Spleen (tissue), 11 donors: ENCODE results near the gene SLC12A3. TPM values are rescaled to one million over a fixed set of nuclear protein-coding genes. Genes with fewer than 3 reads are reported as not detected.

Source experiments
- DNase-seq: peaks from one replicate; pipeline ENCODE4 v3.0.0-alpha.2; 2020
- H3K27ac ChIP-seq, 8 donors: fragments of 200-600 bp; sonication (generic) in 7 of 8; 1 replicate in 4 of 8; 2 replicates in 4 of 8; pipeline versions ENCODE4 v1.5.0 to v1.8.0; 2016 to 2021; ENCODE audit warnings: inconsistent platforms in 4 of 8, mild to moderate bottlenecking in 4 of 8, moderate library complexity in 1 of 8
- H3K27me3 ChIP-seq, 7 donors: fragments of 200-600 bp; sonication (generic) in 6 of 7; replicated peaks in 1 of 7; 1 replicate in 4 of 7; 2 replicates in 3 of 7; pipeline versions ENCODE4 v1.5.0 to v1.8.0; 2016 to 2021; ENCODE audit warnings: inconsistent platforms in 3 of 7, mild to moderate bottlenecking in 1 of 7
- H3K36me3 ChIP-seq, 6 donors: fragments of 200-600 bp; sonication (generic) in 5 of 6; 1 replicate in 4 of 6; 2 replicates in 2 of 6; pipeline versions ENCODE4 v1.5.0 to v1.8.0; 2016 to 2021; ENCODE audit warnings: inconsistent platforms in 2 of 6
- H3K4me1 ChIP-seq, 6 donors: fragments of 200-600 bp; sonication (generic) in 5 of 6; 1 replicate in 3 of 6; 2 replicates in 3 of 6; pipeline versions ENCODE4 v1.5.0 to v1.8.0; 2016 to 2021; ENCODE audit warnings: inconsistent platforms in 3 of 6
- H3K4me3 ChIP-seq, 8 donors: fragments of 200-600 bp; sonication (generic) in 7 of 8; 1 replicate in 4 of 8; 2 replicates in 4 of 8; pipeline versions ENCODE4 v1.5.0 to v1.8.0; 2016 to 2021; ENCODE audit warnings: inconsistent platforms in 4 of 8, mild to moderate bottlenecking in 4 of 8, moderate library complexity in 2 of 8
- H3K9me3 ChIP-seq, 8 donors: fragments of 200-600 bp; sonication (generic) in 7 of 8; 1 replicate in 4 of 8; 2 replicates in 4 of 8; pipeline versions ENCODE4 v1.5.0 to v1.8.0; 2016 to 2021; ENCODE audit warnings: inconsistent platforms in 4 of 8
- CTCF ChIP-seq, 11 experiments: fragments of 200-600 bp in 7 of 11; fragments of 450-650 bp in 4 of 11; sonication (generic) in 4 of 11; IDR thresholded peaks in 8 of 11; conservative IDR thresholded peaks in 3 of 11; 1 replicate in 7 of 11; 2 replicates in 4 of 11; pipeline versions ENCODE4 v1.4.0 to v1.8.0; 2016 to 2021; ENCODE audit warnings: antibody characterized with exemption in 11 of 11, inconsistent platforms in 4 of 11, mild to moderate bottlenecking in 1 of 11
- POLR2A ChIP-seq, 3 donors: fragments of 450-650 bp; IDR thresholded peaks; one replicate each; pipeline ENCODE4 v1.5.1; 2017; ENCODE audit warnings: antibody characterized with exemption in 3 of 3, mild to moderate bottlenecking in 1 of 3
- POLR2AphosphoS5 ChIP-seq, 3 donors: sonication (generic); formaldehyde crosslinking; IDR thresholded peaks; one replicate each; pipeline ENCODE4 v1.5.1; 2017; ENCODE audit warnings: antibody characterized with exemption in 3 of 3
- WGBS, 5 donors: extraction: QIAGEN DNeasy Blood & Tissue Kit in 3 of 5; methylation state at CpG; one replicate each; pipeline versions ENCODE4 v1.1.5 to v1.1.7; 2013 to 2018; 5-methylcytosine and 5-hydroxymethylcytosine counted together
- intact Hi-C: fragments of 100-400 bp; cut with DNase I; formaldehyde crosslinking; loops from one replicate; pipeline ENCODE4 v1.15.0; 2023; ENCODE audit warnings: low total_unique reads
- polyA plus RNA-seq, 3 donors: library from polyadenylated mRNA; stranded (reverse); fragments of 200-250 nt; gene quantifications; one replicate each; pipeline ENCODE4 v1.2.1, GENCODE V29; 2013
- total RNA-seq, 7 donors: library from RNA; depleted of rRNA in 3 of 7; stranded (reverse); fragments of >200 nt in 3 of 7; fragmentation: NEBNext Ultra II Directional in 4 of 7; extraction: Animal tissue kit (Norgen Biotek cat#: 25700) in 4 of 7; gene quantifications; one replicate each; pipeline versions ENCODE4 v1.1.0 to v1.2.1, GENCODE V29; 2016 to 2021
- donor health status: healthy with polysubstance abuse.
- donor health status: DM: no; HTN: no; CAD: no; lungs with moderate emphysema.
- donor health status: DM: no; HTN: no; CAD: no.
- donor health status: Bipolar disorder and iron deficiency.
- donor health status: healthy.
- donor health status: DM: no; HTN: no; CAD: no.
- donor health status: DM: yes; HTN: yes; CAD: no.

Gene SLC12A3
- total and polyA plus RNA-seq, 10 donors, result 0.42 to 2.6 (median 1.1) TPM

GRCh38 chr16:56870276-56870888 is 5.4 kb downstream of the SLC12A3 start:
- intact Hi-C loops, result loop anchor here (5.0 kb wide), 1 partner anchor 62 kb away; the partner anchor contains the start of gene HERPUD1
- Histone ChIP-seq H3K36me3 (no peaks in the 10 kb centered on the region), H3K4me3 (peak overlapping the region in 1 of 8 donors; percentile 39), H3K27me3 (no peaks in the 10 kb centered on the region), H3K27ac (peak overlapping the region in 3 of 8 donors; percentile 26 to 64 (median 51)), H3K4me1 (peaks cover 6 to 57% (median 27%) of the 10 kb centered on the region in 6 donors), H3K9me3 (no peaks in the 10 kb centered on the region)
- no peak for TF ChIP-seq POLR2A (IDR thresholded peaks at IDR 0.05)
- TF ChIP-seq POLR2AphosphoS5 (IDR thresholded peaks at IDR 0.05), result no peak
- TF ChIP-seq CTCF (IDR thresholded peaks at IDR 0.05 in 8 of 11, conservative IDR thresholded peaks at IDR 0.05 in 3 of 11), result no peak
- DNase-seq, result no peak
- WGBS, 5 donors, result 89 to 95% (median 93%) methylated on average over 13 to 14 of the region's 14 CpGs

- H3K36me3 ChIP-seq, result no peaks in the 10 kb centered on the region
- H3K4me1 ChIP-seq, result peaks cover 6 to 58% (median 27%) of the 10 kb centered on the region in 6 donors
- intact Hi-C loops, result loop anchor here (5.0 kb wide), 1 partner anchor 61 kb away; the partner anchor contains the start of gene HERPUD1
- peak overlapping the region in 4 of 8 donors; percentile 13 to 53 (median 32) for H3K27ac ChIP-seq
- TF ChIP-seq POLR2AphosphoS5 (IDR thresholded peaks at IDR 0.05), result peak in 2 of 3 donors; percentile 31 to 35
- no peak for TF ChIP-seq CTCF (IDR thresholded peaks at IDR 0.05 in 8 of 11, conservative IDR thresholded peaks at IDR 0.05 in 3 of 11)
- H3K27me3 ChIP-seq, result no peaks in the 10 kb centered on the region
- no peak for DNase-seq
- 60 to 71% (median 62%) methylated on average over 7 of the region's 7 CpGs for WGBS, 5 donors
- H3K4me3 ChIP-seq, result no peak overlapping the region
- no peaks in the 10 kb centered on the region for H3K9me3 ChIP-seq
These were observed 6.2 kb downstream of the SLC12A3 start for GRCh38 chr16:56871172-56871593.

- WGBS, 5 donors, result 73 to 89% (median 77%) methylated on average over 10 of the region's 10 CpGs
- TF ChIP-seq POLR2AphosphoS5 (IDR thresholded peaks at IDR 0.05) (peak in 2 of 3 donors; percentile 52 to 64), CTCF (IDR thresholded peaks at IDR 0.05 in 8 of 11, conservative IDR thresholded peaks at IDR 0.05 in 3 of 11) (no peak), POLR2A (IDR thresholded peaks at IDR 0.05) (no peak)
- intact Hi-C loops, result loop anchor here (5.0 kb wide), 1 partner anchor 59 kb away; the partner anchor contains the start of gene HERPUD1
- DNase-seq, result no peak
- H3K4me1 ChIP-seq, result peaks cover 0 to 46% (median 18%) of the 10 kb centered on the region in 6 donors
- H3K36me3 ChIP-seq, result no peaks in the 10 kb centered on the region
- peak overlapping the region in 5 of 8 donors; percentile 3 to 55 (median 43) for H3K27ac ChIP-seq
- H3K4me3 ChIP-seq, result no peak overlapping the region
- no peaks in the 10 kb centered on the region for H3K27me3 ChIP-seq
- H3K9me3 ChIP-seq, result no peaks in the 10 kb centered on the region
These were observed 7.9 kb downstream of the SLC12A3 start for GRCh38 chr16:56872863-56873391.

GRCh38 chr16:56874800-56875199 is 9.8 kb downstream of the SLC12A3 start:
- intact Hi-C loops, result loop anchor here (5.0 kb wide), 1 partner anchor 58 kb away; the partner anchor contains the start of gene HERPUD1
- Histone ChIP-seq H3K4me3 (no peak overlapping the region), H3K27me3 (no peaks in the 10 kb centered on the region), H3K4me1 (peaks cover 0 to 34% (median 15%) of the 10 kb centered on the region in 6 donors), H3K36me3 (no peaks in the 10 kb centered on the region), H3K27ac (peak overlapping the region in 3 of 8 donors; percentile 8 to 36 (median 24)), H3K9me3 (no peaks in the 10 kb centered on the region)
- WGBS, 5 donors, result 81 to 88% (median 85%) methylated on average over 7 to 11 of the region's 11 CpGs
- TF ChIP-seq CTCF (IDR thresholded peaks at IDR 0.05 in 8 of 11, conservative IDR thresholded peaks at IDR 0.05 in 3 of 11), result no peak
- no peak for TF ChIP-seq POLR2AphosphoS5 (IDR thresholded peaks at IDR 0.05)
- TF ChIP-seq POLR2A (IDR thresholded peaks at IDR 0.05), result no peak
- DNase-seq, result no peak
